ENCODE results near the gene VANGL2.

Gene VANGL2

GRCh38 chr1:160400223-160400645 is at the start of gene VANGL2:
VANGL2 (plus strand) TSS chr1:160400564; CDS start chr1:160415838, 15,274 bp downstream.
- DNase-seq (ENCODE audit: low read depth) = no peak

GRCh38 chr1:160351629-160352028 is 48.7 kb upstream of the VANGL2 start:
- no peak for DNase-seq (ENCODE audit: low read depth)

GRCh38 chr1:160352555-160352954 is 47.8 kb upstream of the VANGL2 start:
- DNase-seq (ENCODE audit: low read depth) = no peak

GRCh38 chr1:160353223-160353622 is 47.1 kb upstream of the VANGL2 start:
- DNase-seq (ENCODE audit: low read depth) = no peak

GRCh38 chr1:160354388-160354985 is 45.9 kb upstream of the VANGL2 start:
- peak; percentile 49 for DNase-seq (ENCODE audit: low read depth)

- no peak for DNase-seq (ENCODE audit: low read depth)
These were observed 42.9 kb upstream of the VANGL2 start for GRCh38 chr1:160357286-160358002.

- no peak for DNase-seq (ENCODE audit: low read depth)
These were observed 42.3 kb upstream of the VANGL2 start for GRCh38 chr1:160358073-160358472.

- DNase-seq (ENCODE audit: low read depth) = no peak
These were observed 40.7 kb upstream of the VANGL2 start for GRCh38 chr1:160359559-160360226.

GRCh38 chr1:160360227-160360695 is 40.1 kb upstream of the VANGL2 start:
- no peak for DNase-seq (ENCODE audit: low read depth)

GRCh38 chr1:160361199-160361598 is 39.2 kb upstream of the VANGL2 start:
- DNase-seq (ENCODE audit: low read depth) = no peak

- no peak for DNase-seq (ENCODE audit: low read depth)
These were observed 38.6 kb upstream of the VANGL2 start for GRCh38 chr1:160361814-160362167.

- no peak for DNase-seq (ENCODE audit: low read depth)
These were observed 38.0 kb upstream of the VANGL2 start for GRCh38 chr1:160362168-160362957.

- no peak for DNase-seq (ENCODE audit: low read depth)
These were observed 37.4 kb upstream of the VANGL2 start for GRCh38 chr1:160363010-160363409.

GRCh38 chr1:160363951-160364735 is 36.2 kb upstream of the VANGL2 start:
- DNase-seq (ENCODE audit: low read depth) = no peak

- no peak for DNase-seq (ENCODE audit: low read depth)
These were observed 35.0 kb upstream of the VANGL2 start for GRCh38 chr1:160365325-160365724.

GRCh38 chr1:160366731-160367515 is 33.4 kb upstream of the VANGL2 start, which contains the start of gene NHLH1:
NHLH1 (plus strand) TSS chr1:160367071; CDS start chr1:160370732, 3,661 bp downstream.
- no peak for DNase-seq (ENCODE audit: low read depth)

- no peak for DNase-seq (ENCODE audit: low read depth)
These were observed 32.9 kb upstream of the VANGL2 start for GRCh38 chr1:160367516-160367900.

GRCh38 chr1:160367934-160368923 is 32.1 kb upstream of the VANGL2 start:
- DNase-seq (ENCODE audit: low read depth) = no peak

- no peak for DNase-seq (ENCODE audit: low read depth)
These were observed 31.3 kb upstream of the VANGL2 start for GRCh38 chr1:160369087-160369486.
